ENCODE measurements around the gene NAP1L1.
A peak's percentile ranks its signal among the peaks of the same experiment; 100 is the strongest.

NAP1L1 gene

DNA sequence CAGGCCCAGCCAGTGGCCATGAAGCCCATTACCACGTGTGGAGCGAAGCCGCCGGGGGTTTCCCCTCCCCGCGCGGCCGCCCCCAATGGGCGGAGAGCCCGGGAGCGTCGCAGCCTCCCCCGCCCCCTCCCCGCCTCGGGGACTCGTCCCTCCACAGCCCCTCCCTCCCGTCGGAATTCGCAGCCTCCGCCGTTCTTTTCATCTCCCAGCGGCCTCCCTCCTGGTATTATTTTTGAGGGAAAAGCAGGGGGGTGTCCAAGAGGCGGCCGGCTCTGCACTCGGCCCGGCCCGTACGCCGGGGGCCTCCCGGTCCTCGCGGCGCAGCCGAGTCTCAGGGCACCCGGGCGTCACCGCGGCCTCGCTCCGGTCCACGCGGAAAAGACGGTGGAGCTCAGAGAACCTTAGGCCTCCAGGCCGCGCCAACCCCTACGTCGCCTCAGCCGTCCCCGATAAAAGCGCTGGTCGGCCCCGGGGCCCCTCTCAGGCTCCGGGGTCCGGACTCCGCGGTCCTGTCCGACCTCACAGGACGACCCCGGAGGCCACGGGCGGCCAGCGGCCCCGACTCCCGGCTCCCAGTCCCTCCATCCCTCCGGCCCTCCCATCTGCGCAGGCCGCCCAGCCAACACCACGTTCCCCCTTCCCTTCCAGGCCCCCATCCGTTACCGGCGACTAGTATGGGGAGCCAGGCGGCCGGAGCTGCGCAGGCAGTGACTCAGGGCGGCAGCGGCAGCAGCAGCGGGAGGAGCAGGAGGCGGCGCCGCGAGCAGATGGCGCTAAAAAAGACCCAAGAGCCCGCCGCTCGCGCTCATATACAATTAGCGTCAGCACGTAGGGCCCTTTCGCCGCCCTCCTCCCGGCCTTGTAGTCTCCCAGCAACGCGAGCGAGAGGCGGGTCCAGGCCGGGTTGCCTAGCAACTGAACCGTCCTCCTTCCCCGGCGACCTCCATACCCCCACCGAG lies at the start of gene NAP1L1:
Gene NAP1L1 (minus strand): TSS at position 782 of the 959 bp plus-strand sequence. CDS start 10,466 bp downstream, outside the sequence.
- DNase-seq = peak; percentile 91

GRCh38 chr12:76127588-76127987 lies 43.1 kb upstream of the NAP1L1 start:
- no peak for DNase-seq

DNA sequence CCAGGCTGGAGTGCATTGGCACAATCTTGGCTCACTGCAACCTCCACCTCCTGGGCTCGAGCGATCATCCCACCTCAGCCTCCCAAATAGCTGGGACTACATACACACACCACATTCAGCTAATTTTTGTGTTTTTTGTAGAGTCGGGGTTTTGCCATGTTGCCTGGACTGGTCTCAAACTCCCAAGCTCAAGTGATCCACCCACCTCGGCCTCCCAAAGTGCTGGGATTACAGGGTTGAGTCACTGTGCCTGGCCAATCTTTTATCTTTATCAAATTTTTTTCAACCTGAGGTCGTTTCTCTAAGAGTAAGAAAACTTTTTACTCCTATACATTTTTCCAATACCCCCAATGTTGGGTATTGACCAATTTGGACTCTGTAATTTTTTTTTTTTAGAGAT lies 40.0 kb upstream of the NAP1L1 start:
- no peak for DNase-seq

DNA sequence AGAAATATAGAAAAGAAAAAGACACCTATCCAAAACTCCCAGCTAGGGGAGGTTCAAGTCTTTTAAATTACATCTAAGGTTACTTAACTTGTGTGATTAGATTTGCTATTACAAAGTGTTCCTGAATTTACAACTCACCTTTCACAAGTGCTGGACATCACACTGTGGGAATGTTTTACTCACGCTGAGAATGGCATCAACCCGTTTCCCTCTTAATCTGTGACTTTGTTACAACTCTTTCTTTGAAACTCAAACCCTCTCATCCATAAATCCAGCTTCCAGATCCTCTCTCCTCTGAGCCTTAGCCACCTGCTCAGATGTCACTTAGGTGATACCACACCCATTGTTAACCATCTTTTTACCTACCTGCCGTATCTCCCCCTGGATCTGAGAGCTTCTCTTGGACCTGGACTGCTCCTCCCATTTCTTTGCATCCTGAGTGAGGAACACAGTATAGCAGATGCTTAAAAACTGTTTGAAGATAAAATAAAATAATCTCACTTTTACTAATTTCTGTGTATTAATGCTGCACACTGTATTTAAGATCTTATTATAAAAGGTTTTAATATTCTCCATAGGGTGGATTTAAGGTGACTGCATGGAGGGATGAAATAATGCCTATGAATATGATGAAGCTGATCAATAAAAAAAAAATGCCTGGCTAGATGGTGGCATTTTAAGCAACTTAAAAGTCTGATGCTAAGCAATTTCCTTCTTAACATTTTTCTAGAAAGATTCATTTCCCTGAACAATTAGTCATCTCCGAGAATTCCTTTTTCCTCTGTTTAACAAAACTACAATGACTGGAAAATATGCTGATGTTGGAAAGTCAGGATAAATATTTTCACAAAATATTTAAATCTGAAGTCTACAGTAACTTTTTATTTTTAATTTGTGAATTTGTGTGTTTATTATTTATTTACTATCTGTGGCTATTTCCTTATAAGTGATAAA lies 39.1 kb upstream of the NAP1L1 start:
- DNase-seq = no peak

GRCh38 chr12:76119887-76120286 lies 35.4 kb upstream of the NAP1L1 start:
- DNase-seq = no peak

GRCh38 chr12:76117751-76118150 lies 33.3 kb upstream of the NAP1L1 start:
- DNase-seq = no peak

DNA sequence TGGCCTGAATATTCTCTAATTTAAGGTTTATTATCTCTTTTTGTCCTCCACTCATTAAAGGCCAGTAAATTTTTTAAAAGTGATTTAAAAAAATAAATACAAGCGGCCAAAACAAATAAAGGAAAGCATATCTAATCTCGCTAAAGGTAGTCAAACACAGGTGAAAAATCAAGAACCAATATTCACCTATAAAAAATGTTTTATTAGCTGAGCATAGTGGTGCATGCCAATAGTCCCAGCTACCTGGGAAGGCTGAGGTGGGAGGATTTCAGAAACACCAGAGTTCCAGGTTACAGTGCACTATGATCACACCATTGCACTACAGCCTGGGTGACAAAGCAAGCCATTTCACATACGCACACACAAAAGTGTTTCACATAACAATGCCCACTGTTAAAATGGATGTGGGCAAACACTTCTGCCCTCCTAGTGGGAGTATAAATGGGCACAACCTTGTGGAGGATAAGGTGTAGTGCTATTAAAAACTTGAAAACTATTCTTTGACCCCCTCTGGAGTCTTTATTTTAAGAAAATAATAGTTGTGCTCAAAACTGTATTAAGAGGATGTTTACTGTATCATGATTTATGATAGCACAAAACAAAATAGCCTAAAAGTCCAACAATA lies 32.7 kb upstream of the NAP1L1 start:
- DNase-seq = no peak

DNA sequence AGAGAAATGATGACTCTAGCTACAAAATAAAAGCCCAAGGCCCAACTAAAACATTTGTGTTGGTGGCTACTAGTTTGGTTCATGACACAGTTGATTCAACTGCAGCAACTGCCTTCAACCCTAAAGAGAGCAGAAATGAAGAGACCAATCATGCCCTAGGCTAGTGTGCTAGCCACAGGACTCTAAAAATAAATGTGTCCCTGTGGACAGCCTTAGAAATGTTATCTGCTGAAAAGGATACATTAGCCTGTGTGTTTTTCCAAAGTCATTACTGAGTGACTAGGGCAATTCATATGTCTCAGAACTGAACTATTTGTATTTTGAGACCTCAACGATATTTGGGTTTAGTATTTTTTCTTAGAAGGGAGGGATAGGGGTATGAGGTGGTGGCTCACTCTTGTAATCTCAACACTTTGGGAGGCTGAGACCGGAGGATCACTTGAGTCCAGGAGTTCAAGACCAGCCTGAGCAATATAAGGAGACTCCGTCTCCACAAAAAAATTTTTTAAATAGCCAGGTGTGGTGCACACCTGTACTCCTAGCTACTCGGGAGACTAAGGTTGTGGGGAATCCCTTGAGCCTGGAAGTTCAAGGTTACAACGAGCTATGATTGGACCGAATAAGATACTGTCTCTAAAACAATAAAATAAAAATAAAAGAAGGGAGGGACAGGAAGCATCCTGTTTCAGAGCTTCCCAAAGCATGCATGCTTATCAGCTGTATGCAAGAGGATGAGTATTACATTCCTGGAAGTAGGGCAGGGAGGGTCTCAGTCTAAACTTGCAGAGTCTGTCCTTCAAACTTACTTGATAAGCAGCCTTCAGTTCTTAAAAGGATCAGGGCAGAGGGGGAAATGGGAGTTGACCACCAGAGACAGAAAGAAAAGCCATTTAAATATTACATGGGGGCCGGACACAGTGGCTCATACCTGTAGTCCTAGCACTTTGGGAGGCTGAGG lies 29.6 kb upstream of the NAP1L1 start:
- DNase-seq = no peak

- no peak for DNase-seq
These were observed 26.8 kb upstream of the NAP1L1 start for GRCh38 chr12:76111209-76111749.

GRCh38 chr12:76109879-76110278 lies 25.4 kb upstream of the NAP1L1 start:
- no peak for DNase-seq

- DNase-seq = no peak
These were observed 23.9 kb upstream of the NAP1L1 start for GRCh38 chr12:76108356-76108755.

GRCh38 chr12:76106631-76107030 lies 22.1 kb upstream of the NAP1L1 start:
- DNase-seq = no peak

GRCh38 chr12:76103958-76104357 lies 19.5 kb upstream of the NAP1L1 start:
- DNase-seq = no peak

- no peak for DNase-seq
These were observed 17.4 kb upstream of the NAP1L1 start for GRCh38 chr12:76101739-76102385.

GRCh38 chr12:76096079-76096646 lies 11.7 kb upstream of the NAP1L1 start:
- no peak for DNase-seq

DNA sequence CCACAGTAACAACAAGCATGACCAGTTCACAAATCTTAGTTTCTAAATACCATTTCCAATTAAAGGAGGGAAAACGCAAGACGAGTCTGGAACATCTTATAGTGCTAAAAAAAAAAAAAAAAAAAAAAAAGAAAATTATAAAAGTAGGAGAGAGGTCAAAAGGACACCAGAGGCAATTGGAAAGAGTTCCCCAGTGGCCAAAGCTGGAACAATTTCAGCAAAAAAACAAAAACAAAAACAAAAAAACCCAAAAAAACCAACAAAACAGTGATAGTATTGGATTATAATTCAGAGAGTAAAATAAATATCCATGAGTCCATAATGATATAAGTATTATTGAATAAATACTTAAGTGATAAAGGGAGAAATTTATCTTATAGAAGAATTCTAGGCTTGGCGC lies 10.3 kb upstream of the NAP1L1 start:
- DNase-seq = no peak

DNA sequence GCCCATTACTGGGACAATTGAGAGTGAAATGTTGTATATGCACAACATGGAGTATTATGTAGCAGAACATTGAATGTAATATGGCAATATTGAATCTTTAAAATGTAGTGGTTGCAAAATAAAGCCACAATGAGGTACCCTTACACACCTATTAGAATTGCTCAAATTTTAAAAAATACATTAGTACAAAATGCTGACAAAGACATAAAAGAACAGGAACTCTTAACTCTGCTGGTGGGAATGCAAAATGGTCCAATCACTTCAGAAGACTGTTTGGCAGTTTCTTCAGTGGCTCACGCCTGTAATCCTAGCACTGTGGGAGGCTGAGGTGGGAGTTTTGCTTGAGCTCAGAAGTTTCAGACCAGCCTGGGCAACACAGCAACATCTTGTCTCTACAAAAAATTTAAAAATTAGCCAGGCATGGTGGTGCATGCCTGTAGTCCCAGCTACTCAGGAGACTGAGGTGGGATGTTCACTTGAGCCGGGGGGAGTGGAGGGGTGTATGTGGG lies 6.8 kb upstream of the NAP1L1 start:
- DNase-seq = no peak

GRCh38 chr12:76085520-76085868 lies 1.0 kb upstream of the NAP1L1 start:
- no peak for DNase-seq

GRCh38 chr12:76084863-76085519 lies 506 bp upstream of the NAP1L1 start:
- no peak for DNase-seq

All from SIG-M5 (cell line).